HG03175 (cell line): Measurements from ENCODE around the gene KCTD10.

Experiments
- ATAC-seq: cut with Tn5 transposase; IDR thresholded peaks from one replicate; pipeline ENCODE4 v1.9.1; 2021; ENCODE audit warnings: mild to moderate bottlenecking, moderate library complexity; ENCODE audit not compliant: unreplicated experiment

KCTD10 gene

GRCh38 chr12:109495012-109495411, 17.9 kb upstream of the KCTD10 start:
- no peak for ATAC-seq

- no peak for ATAC-seq
Observed at GRCh38 chr12:109494348-109494881, 17.3 kb upstream of the KCTD10 start.

GRCh38 chr12:109493938-109494337, 16.8 kb upstream of the KCTD10 start:
- no peak for ATAC-seq

- ATAC-seq: no peak
Observed at GRCh38 chr12:109493090-109493489, 16.0 kb upstream of the KCTD10 start.

GRCh38 chr12:109492371-109492770, 15.3 kb upstream of the KCTD10 start:
- ATAC-seq: no peak

- ATAC-seq: no peak
Observed at GRCh38 chr12:109491671-109492070, 14.6 kb upstream of the KCTD10 start.

- ATAC-seq: no peak
Observed at GRCh38 chr12:109489955-109490565, 13.0 kb upstream of the KCTD10 start.

- ATAC-seq: no peak
Observed at GRCh38 chr12:109489016-109489954, 12.2 kb upstream of the KCTD10 start.

- ATAC-seq: no peak
Observed at GRCh38 chr12:109488051-109488665, 11.1 kb upstream of the KCTD10 start.

- no peak for ATAC-seq
Observed at GRCh38 chr12:109487181-109488050, 10.3 kb upstream of the KCTD10 start.

- no peak for ATAC-seq
Observed at GRCh38 chr12:109485201-109485600, 8.1 kb upstream of the KCTD10 start.

GRCh38 chr12:109483346-109483745, 6.2 kb upstream of the KCTD10 start:
- no peak for ATAC-seq

GRCh38 chr12:109482894-109483293, 5.8 kb upstream of the KCTD10 start:
- no peak for ATAC-seq

- no peak for ATAC-seq
Observed at GRCh38 chr12:109482491-109482890, 5.4 kb upstream of the KCTD10 start.

GRCh38 chr12:109481863-109482262, 4.8 kb upstream of the KCTD10 start:
- ATAC-seq: no peak

GRCh38 chr12:109480356-109480755, 3.3 kb upstream of the KCTD10 start:
- ATAC-seq: no peak

- ATAC-seq: no peak
Observed at GRCh38 chr12:109479761-109480160, 2.7 kb upstream of the KCTD10 start.

- no peak for ATAC-seq
Observed at GRCh38 chr12:109477963-109478315, 839 bp upstream of the KCTD10 start.

- ATAC-seq: no peak
Observed at GRCh38 chr12:109476807-109477184, 304 bp downstream of the KCTD10 start.

GRCh38 chr12:109475993-109476806, 900 bp downstream of the KCTD10 start:
- no peak for ATAC-seq
